ENCODE data around the gene RAB5B.

Gene RAB5B

GRCh38 chr12:55955800-55956508, 17.9 kb upstream of the RAB5B start:
- Histone ChIP-seq H3K9me3 (ENCODE audit: control insufficient read depth, insufficient read depth, low read depth, low read length) (no peaks in the 10 kb centered on the region), H3K4me3 (ENCODE audit: low read depth, low read length) (no peak overlapping the region), H3K27ac (ENCODE audit: extremely low read depth, low read depth, low read length) (no peak overlapping the region), H3K36me3 (ENCODE audit: control insufficient read depth in 2 of 2, insufficient read depth in 1 of 2, low read length in 2 of 2) (no peaks in the 10 kb centered on the region), H3K4me1 (ENCODE audit: control insufficient read depth, insufficient read depth, low read length) (no peaks in the 10 kb centered on the region)
- ChIA-PET POLR2A (interaction anchor here (5.7 kb wide), 1 partner anchor 18 kb away, joined by 22 read pairs; the partner anchor contains the start of gene RAB5B), CTCF (interaction anchor here (0.5 to 4.5 kb wide), 11 partner anchors 13 to 206 kb away, joined by 3 to 21 read pairs (median 4); partner anchors contain the start of gene RAB5B)
- TF ChIP-seq ZNF362 (tag by site-specific recombination; IDR thresholded peaks at IDR 0.05), result peak; percentile 82
- TF ChIP-seq ZNF19 (tag by site-specific recombination; IDR thresholded peaks at IDR 0.05; ENCODE audit: low read depth), result no peak
- TF ChIP-seq ZNF280D (tag by site-specific recombination; IDR thresholded peaks at IDR 0.05), result no peak
- TF ChIP-seq ZBTB20 (tag by site-specific recombination; IDR thresholded peaks at IDR 0.05), result 0 out of 2 replicates have a peak, but pooled peaks have one; percentile 25
- no peak for TF ChIP-seq ZNF423 (tag by site-specific recombination; IDR thresholded peaks at IDR 0.05)
- no peak for TF ChIP-seq PRDM2 (tag by site-specific recombination; IDR thresholded peaks at IDR 0.05; ENCODE audit: borderline replicate concordance)
- TF ChIP-seq SCRT1 (tag by site-specific recombination; IDR thresholded peaks at IDR 0.05; ENCODE audit: borderline replicate concordance), result no peak
- 0 out of 2 replicates have a peak, but pooled peaks have one; percentile 9 for TF ChIP-seq ZNF654 (tag by site-specific recombination; IDR thresholded peaks at IDR 0.05; ENCODE audit: low read depth)
- no peak for TF ChIP-seq ZNF473 (tag by site-specific recombination; IDR thresholded peaks at IDR 0.05)
- TF ChIP-seq SALL2 (tag by site-specific recombination; IDR thresholded peaks at IDR 0.05; ENCODE audit: borderline replicate concordance), result no peak
- no peak for TF ChIP-seq ZNF121 (tag by site-specific recombination; IDR thresholded peaks at IDR 0.05)
- TF ChIP-seq ZNF398 (tag by site-specific recombination; IDR thresholded peaks at IDR 0.05), result no peak
- no peak for TF ChIP-seq ZNF792 (tag by site-specific recombination; IDR thresholded peaks at IDR 0.05)
- TF ChIP-seq ZNF202 (tag by site-specific recombination; IDR thresholded peaks at IDR 0.05; ENCODE audit: borderline replicate concordance), result no peak
- peak; percentile 50 for TF ChIP-seq CTCF (tag by site-specific recombination; IDR thresholded peaks at IDR 0.05)
- no peak for TF ChIP-seq ZBTB44 (tag by site-specific recombination; IDR thresholded peaks at IDR 0.05)
- no peak for TF ChIP-seq ZNF791 (tag by site-specific recombination; IDR thresholded peaks at IDR 0.05)
- no peak for TF ChIP-seq OVOL3 (tag by site-specific recombination; IDR thresholded peaks at IDR 0.05)
- TF ChIP-seq GLIS2 (tag by site-specific recombination; IDR thresholded peaks at IDR 0.05), result peak; percentile 65
- TF ChIP-seq ZNF785 (tag by site-specific recombination; IDR thresholded peaks at IDR 0.05), result no peak
- peak; percentile 68 for TF ChIP-seq ZBTB17 (tag by site-specific recombination; IDR thresholded peaks at IDR 0.05)
